Lung microvascular endothelial cell (primary cell): ENCODE measurements around the gene SDHB. TPM values are rescaled to one million over a fixed set of nuclear protein-coding genes. Genes with fewer than 3 reads are reported as not detected.

Experiments used
- DNase-seq, 2 donors: peaks; one replicate each; pipeline versions ENCODE4 v3.0.0 to v3.0.0-alpha.2; 2010; ENCODE audit warnings: low read depth in 2 of 2
- total RNA-seq: library from RNA; depleted of rRNA; stranded (reverse); fragments of >200 nt; gene quantifications from 2 replicates; pipeline ENCODE4 v1.2.1, GENCODE V29; 2014

The SDHB gene
- total RNA-seq, 1 donor from 2014 or later: 139 TPM

GRCh38 chr1:17075470-17076255 is 21.8 kb upstream of the SDHB start:
- DNase-seq: no peak

GRCh38 chr1:17071794-17072193 is 18.0 kb upstream of the SDHB start:
- no peak for DNase-seq

GRCh38 chr1:17070163-17070525 is 16.3 kb upstream of the SDHB start:
- peak in 1 of 2 donors; percentile 23 for DNase-seq

- no peak for DNase-seq
Measured at GRCh38 chr1:17069452-17070162, 15.8 kb upstream of the SDHB start.

DNA sequence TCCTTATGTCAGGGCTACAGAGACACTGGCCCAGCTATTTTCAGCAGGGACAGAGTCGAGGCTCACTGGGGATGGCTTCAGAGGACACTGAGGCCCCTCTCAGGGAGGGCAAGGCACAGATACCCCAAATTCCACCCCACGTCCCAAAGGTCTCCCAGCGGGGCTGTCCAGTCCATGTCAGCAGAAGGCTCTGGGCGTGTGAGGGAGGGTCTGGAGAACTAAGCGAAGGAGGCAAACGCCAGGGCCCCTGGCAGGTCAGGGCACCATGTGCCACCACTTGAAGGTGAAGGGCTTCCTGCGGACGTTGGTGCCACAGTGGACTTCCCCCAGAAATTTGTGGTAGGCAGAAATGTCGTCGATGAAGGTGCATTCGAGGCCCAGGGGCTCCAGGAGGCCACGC is 15.0 kb upstream of the SDHB start:
- no peak for DNase-seq

- DNase-seq: no peak
Measured at GRCh38 chr1:17067465-17068240, 13.8 kb upstream of the SDHB start.

GRCh38 chr1:17067069-17067426 is 13.2 kb upstream of the SDHB start:
- DNase-seq: no peak

DNA sequence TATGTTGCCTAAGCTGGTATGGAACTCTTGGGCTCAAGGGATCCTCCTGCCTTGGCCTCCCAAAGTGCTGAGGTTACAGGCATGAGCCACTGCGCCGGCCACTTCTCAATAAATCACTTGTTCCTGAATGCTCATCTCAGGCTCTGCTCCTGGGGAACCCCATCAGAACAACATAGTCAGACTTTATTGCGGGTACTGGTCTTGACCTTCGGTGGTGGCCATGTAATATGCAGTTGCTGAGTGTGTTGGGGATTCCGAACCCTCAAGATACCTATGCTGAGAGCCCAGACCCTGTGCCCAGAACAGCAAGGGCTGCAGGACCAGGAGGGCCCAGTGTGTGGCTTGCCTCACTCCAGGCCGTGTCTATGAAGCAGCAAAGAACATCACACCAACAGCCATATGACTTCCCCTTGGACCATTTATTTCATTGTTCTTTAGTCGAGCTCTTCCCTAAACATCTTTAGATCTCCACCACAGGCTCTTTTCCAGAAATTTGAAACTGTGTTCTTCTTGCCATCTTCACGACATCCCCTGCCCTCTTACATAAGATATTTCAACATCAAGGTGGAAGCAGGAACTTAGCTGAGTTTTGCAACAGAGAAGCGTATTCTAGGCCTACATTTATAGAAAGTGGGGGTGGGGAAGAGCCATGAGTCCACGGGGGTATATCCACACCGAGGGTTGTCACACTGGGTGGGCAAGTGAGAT is 12.7 kb upstream of the SDHB start:
- DNase-seq: no peak

DNA sequence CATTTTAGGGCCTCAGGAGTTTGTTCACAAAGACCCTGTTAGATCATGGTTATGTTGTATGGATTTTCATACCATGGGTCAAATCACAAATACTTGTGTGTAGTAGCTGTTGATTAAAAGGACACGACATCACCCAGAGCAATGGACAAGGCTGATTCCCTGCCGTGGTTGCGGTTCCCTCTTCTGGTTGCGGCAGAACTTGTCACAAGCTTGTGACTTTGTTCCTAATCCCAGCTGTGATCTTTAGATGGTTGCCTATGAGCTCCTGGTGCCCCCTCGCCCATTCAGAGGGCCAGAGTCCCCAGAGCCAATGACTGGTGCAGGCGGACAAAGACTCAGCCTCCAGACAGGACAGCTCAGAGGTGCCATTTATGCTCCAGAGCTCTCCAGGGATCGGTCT is 11.8 kb upstream of the SDHB start:
- DNase-seq: no peak

DNA sequence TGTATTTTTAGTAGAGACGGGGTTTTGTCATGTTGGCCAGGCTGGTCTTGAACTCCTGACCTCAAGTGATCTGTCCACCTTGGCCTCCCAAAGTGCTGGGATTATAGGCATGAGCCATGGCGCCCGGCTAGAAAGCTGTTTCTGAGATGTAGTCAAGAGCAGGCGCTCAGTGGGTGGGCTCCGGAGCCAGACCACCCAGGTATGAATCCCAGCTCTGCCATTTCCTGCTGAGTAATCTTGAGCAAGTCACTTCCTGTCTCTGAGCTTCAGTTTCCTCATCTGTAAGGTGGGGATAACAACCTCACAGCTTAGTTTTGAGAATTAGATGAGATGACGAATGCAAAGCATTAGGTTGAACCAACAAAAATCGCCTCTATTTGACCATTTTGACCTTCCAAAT is 8.9 kb upstream of the SDHB start:
- DNase-seq: peak in 1 of 2 donors; percentile 25

DNA sequence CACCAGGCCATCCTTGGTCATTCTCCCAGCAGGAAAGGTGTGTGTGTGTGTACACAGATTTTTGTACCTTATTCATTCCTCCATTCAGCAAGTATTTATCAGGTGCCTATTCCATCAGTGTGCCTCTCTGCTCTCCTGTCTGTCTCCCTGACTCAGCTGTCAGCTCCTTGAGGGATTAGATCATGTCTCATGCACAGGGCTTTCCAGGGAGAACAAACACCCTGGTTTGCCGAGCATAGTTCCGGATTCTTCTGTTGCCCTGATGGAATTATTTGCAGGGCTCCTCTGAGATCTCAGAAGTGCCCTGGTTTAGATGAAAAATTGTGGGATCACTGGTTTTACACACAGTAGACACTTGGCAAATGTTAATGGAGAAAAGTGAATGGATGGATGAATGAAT is 8.1 kb upstream of the SDHB start:
- DNase-seq: no peak

DNA sequence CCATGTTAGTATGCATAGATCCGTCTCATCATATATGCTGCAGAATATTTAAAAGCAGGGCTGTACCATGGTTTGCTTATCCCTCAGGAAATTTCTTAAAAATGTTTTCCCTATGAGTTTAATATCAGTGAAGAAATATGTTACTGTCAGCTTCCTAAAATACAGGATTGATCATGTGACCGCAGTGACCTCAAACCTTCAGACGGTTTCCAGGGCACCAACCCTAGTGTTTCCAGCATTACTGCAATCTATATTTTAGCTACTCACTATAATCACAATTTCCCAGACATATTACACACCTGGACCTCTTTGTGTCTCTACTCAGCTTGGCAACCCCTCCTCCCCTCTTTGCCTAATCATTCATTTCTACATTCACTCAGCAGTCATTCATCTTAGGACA is 7.7 kb upstream of the SDHB start:
- DNase-seq: no peak

- no peak for DNase-seq
Measured at GRCh38 chr1:17060306-17060749, 6.5 kb upstream of the SDHB start.

DNA sequence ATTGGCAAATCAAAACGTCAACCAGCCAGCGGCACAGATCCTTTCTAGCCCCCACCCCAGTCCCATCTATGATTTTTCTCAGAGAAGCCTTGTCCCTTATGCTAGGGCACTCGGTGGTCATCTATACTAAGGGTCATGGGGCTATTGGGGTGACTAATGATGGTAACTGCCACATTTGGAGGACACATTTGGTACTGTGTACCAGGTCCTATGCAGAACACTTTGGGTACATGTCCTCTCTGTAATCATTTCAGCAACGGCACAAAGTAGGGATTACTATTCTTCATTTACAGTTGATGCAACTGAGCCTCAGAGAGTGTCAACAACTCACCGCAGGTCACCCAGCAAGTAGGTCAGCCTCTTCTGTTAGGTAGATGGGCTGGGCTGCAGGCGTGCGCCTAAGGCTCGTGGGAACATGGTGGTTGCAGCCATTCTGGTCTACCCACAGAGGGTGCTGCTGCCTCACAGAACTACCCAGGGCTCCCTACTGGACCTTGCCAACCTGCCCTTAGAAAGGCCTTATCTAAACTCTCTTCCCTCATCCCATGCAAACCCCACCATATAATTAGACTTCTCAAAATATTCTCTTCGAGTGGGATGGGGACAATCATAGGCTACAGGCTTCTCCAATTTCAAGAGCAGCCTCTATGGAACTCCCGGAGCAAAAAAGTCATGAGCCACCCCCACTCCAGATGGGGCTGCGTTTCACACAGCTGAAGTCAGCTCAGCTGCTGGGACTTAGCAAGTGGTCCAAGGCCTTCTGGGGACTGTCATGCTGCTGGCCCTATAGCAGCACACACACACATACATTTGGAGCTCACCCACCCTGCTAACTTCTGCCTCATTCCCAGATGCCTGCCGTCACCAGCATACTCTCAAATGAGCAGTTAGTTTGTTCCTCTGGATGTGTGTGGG is 5.8 kb upstream of the SDHB start:
- peak; percentile 78 to 84 for DNase-seq

GRCh38 chr1:17056551-17056950 is 2.7 kb upstream of the SDHB start:
- no peak for DNase-seq

DNA sequence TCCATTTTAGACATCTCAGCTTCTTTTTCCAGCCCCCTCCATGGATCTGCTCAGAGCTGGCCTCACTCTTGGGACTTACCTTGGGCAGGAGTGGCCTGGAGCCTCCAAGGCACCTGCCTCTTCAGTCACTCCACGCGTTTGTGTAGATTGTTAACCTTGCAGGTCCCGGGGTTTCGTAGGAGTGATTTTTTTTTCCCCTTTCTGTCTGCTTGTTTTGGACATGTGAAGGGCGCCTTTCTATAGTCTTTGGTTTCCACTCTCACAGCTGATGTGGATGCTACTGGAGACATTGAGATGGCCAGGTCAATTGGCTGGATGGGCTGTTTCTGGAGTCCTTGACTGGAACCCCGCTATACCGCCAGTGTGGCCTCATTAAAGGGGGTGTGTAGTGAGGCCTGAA is 2.0 kb upstream of the SDHB start:
- DNase-seq: no peak

DNA sequence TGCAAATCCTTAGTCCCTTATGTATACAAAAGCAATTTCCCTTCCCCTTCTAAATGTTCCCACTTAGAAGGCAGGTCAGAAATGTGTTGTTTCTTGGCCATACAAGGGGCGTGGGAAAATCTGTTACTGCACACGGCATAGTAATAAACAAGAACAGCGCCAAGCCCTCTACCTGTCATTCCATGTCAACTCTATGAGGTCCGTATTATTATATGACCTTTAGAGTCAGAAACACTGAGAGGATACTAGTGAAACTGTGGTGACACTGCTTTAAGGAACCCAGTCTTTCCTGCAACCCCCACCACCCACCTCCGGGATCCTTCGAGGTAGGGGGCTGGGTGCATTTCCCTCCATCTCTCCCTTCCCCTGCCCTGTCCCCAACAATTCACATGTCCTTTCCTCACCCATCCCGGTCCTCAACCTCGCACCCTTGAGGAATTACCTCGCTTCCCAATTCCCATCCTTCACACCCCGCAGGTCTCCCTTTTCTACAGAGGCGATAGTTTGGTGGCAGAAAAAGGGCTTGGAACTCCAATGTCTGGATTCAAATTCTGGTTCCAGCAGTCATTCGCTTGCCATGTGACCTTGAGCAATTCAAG is 647 bp downstream of the SDHB start:
- DNase-seq: peak in 1 of 2 donors; percentile 27

DNA sequence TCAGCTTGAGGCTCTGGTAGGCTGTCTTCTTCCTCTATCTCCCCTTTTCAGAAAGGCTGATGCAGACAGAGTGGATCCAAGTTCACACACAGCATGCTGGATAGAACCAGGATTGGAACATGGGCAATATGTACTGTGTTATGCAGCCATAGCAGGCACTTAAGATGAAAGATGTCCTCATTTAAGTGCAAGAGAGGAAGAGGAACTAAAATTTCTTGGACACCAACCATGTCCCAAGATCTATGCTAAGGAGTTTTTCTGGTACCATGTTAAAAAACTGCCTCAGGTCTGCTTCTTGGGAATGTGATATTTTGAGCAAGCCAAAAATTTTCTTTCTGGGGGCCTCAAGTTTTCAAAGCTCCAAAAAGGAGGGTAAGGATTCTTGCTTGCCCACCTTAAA is 1.2 kb downstream of the SDHB start:
- DNase-seq: no peak

DNA sequence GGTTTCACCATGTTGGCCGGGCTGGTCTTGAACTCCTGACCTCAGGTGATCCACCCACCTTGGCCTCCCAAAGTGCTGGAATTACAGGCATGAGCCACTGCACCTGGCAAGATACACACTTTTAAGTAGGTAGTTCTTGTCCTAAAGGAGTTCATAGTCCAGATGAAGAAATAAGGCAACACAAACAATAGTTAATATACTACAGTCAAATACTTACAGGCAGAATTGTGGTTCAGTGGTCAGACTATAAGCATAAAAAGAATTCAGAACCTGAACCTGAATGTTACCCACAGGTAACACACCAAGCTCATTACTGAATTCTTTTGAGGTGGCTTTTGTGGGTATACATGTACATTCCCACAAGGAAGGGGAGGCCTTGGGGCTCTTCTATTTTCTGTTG is 1.8 kb downstream of the SDHB start:
- no peak for DNase-seq

- no peak for DNase-seq
Measured at GRCh38 chr1:17047924-17048323, 5.9 kb downstream of the SDHB start.

DNA sequence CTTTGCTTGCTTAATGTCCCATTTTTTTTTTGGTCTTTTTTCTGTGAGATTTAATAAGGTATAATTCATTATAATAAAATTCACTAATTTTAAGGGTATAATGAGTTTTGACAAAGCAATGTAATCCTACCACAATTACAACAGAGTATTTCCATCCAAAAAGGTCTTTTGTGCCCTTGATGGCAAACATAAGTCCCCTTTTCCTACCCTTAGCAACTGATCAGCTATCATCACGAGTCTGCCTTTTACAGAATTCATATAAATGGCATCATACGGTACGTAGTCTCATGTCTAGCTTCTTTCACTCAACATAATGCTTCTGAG is 7.5 kb downstream of the SDHB start:
- no peak for DNase-seq
